ENCODE measurements around the gene SYP. TPM values are rescaled to one million over a fixed set of nuclear protein-coding genes. Genes with fewer than 3 reads are reported as not detected.
"Not testable (repeated sequence)": the region's sequence is repeated elsewhere in the genome, so short reads cannot be mapped to it uniquely, and the experiment has no call there.

SYP gene
- total and polyA plus RNA-seq, 2 donors (not counting 3 experiments of a cell fraction or from before 2014, with no cell fraction given): 0.21 to 0.77 TPM

- H4K20me1 ChIP-seq (replicated peaks; ENCODE audit: control insufficient read depth, extremely low read depth, insufficient read depth, low read length); dilution Hi-C loops (cut with MboI; ENCODE audit: extremely low pct_ligation_motif_present, low sequenced_read_pairs); H3K9me1 ChIP-seq (replicated peaks; ENCODE audit: control insufficient read depth, extremely low read depth, insufficient read depth, low read length); intact Hi-C loops (cut with micrococcal nuclease); H3K79me2 ChIP-seq (ENCODE audit: control insufficient read depth, insufficient read depth, low read length); CTCF ChIA-PET; H3K27ac ChIP-seq (ENCODE audit: insufficient read depth, low read depth, low read length); POLR2A ChIA-PET; H3K27me3 ChIP-seq (ENCODE audit: control insufficient read depth in 2 of 2, insufficient read depth in 2 of 2, low read length in 2 of 2); BruUV-seq (replicated peaks); DNase-seq (ENCODE audit: low read depth, low spot score); H2AFZ ChIP-seq (ENCODE audit: low read depth, low read length); H3K9ac ChIP-seq (replicated peaks; ENCODE audit: extremely low read depth, insufficient read depth, low read length); H3K4me1 ChIP-seq (ENCODE audit: control insufficient read depth, extremely low read depth, insufficient read depth, low read length); H3K4me2 ChIP-seq (ENCODE audit: insufficient read depth, low read length); H3K9me3 ChIP-seq (replicated peaks; ENCODE audit: control insufficient read depth, insufficient read depth, low read length); FAIRE-seq; H3K4me3 ChIP-seq (replicated peaks in 1 of 3; ENCODE audit: insufficient read depth in 1 of 3, low read depth in 1 of 3, low read length in 3 of 3); H3K36me3 ChIP-seq (ENCODE audit: control insufficient read depth in 2 of 2, extremely low read depth in 1 of 2, insufficient read depth in 2 of 2, low read length in 2 of 2): not testable (repeated sequence)
These were observed 50.7 kb downstream of the SYP start for GRCh38 chrX:49149291-49149690.

DNA sequence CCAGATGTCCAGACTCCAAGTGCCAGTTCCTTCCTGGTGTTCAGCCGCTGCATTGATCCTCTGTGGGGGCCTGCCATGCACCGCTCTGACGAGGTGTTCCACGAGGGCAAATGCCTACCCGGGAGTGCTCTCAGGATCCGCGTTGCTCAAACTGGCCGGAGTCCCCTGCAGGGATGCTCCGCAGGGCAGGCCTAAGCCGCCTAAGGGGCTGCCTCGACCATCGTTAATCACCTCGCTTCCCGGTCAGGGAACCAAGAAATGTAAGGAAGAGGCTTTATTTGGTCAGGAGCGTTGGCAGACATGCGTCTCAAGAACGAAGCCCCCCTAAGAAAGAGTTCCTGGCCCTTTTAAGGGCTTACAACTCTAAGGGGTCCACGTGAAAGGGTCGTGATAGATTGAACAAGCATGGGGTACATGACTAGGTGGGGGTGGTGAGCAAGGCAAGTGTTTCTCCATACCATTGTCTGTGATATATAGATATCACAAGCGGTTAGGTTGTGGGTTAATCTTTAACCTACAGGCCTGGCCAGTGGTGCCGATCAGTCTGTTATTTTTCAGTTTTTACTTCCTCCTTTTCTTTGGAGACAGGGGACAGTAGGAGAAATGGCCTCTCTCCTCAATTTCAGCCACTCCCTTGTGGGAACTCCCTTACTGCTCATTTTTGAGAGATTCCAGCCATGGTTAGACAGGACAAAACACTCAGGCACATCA, 51.4 kb downstream of the SYP start:
- H3K27me3 ChIP-seq (ENCODE audit: control insufficient read depth in 2 of 2, insufficient read depth in 2 of 2, low read length in 2 of 2); H3K36me3 ChIP-seq (ENCODE audit: control insufficient read depth in 2 of 2, extremely low read depth in 1 of 2, insufficient read depth in 2 of 2, low read length in 2 of 2); POLR2A ChIA-PET; H2AFZ ChIP-seq (ENCODE audit: low read depth, low read length); H3K9me1 ChIP-seq (replicated peaks; ENCODE audit: control insufficient read depth, extremely low read depth, insufficient read depth, low read length); H3K9ac ChIP-seq (replicated peaks; ENCODE audit: extremely low read depth, insufficient read depth, low read length); H3K4me3 ChIP-seq (replicated peaks in 1 of 3; ENCODE audit: insufficient read depth in 1 of 3, low read depth in 1 of 3, low read length in 3 of 3); BruUV-seq (replicated peaks); CTCF ChIA-PET; H3K4me2 ChIP-seq (ENCODE audit: insufficient read depth, low read length); dilution Hi-C loops (cut with MboI; ENCODE audit: extremely low pct_ligation_motif_present, low sequenced_read_pairs); H3K4me1 ChIP-seq (ENCODE audit: control insufficient read depth, extremely low read depth, insufficient read depth, low read length); H3K79me2 ChIP-seq (ENCODE audit: control insufficient read depth, insufficient read depth, low read length); H3K9me3 ChIP-seq (replicated peaks; ENCODE audit: control insufficient read depth, insufficient read depth, low read length); FAIRE-seq; H3K27ac ChIP-seq (ENCODE audit: insufficient read depth, low read depth, low read length); H4K20me1 ChIP-seq (replicated peaks; ENCODE audit: control insufficient read depth, extremely low read depth, insufficient read depth, low read length); DNase-seq (ENCODE audit: low read depth, low spot score); intact Hi-C loops (cut with micrococcal nuclease): not testable (repeated sequence)
